GM13977 (cell line): ENCODE results near the gene RER1.

Experiments used
- DNase-seq: peaks from one replicate; pipeline ENCODE4 v3.0.0; 2012; ENCODE audit warnings: low spot score
- CTCF ChIP-seq: IDR thresholded peaks from 2 replicates; pipeline ENCODE4 v1.5.1; 2012; ENCODE audit warnings: mild to moderate bottlenecking, control low read depth; ENCODE audit not compliant: insufficient read depth; ENCODE audit errors: extremely low read depth, missing control alignments
- in situ Hi-C: fragments of 300-500 bp; cut with MboI; formaldehyde crosslinking; loops from one replicate; pipeline ENCODE4 v1.12.0; 2022; ENCODE audit warnings: low sequenced_read_pairs, low pct_unique_long_range_greater_than_20kb, mixed read lengths, inconsistent platforms; ENCODE audit not compliant: unreplicated experiment

RER1 gene

DNA sequence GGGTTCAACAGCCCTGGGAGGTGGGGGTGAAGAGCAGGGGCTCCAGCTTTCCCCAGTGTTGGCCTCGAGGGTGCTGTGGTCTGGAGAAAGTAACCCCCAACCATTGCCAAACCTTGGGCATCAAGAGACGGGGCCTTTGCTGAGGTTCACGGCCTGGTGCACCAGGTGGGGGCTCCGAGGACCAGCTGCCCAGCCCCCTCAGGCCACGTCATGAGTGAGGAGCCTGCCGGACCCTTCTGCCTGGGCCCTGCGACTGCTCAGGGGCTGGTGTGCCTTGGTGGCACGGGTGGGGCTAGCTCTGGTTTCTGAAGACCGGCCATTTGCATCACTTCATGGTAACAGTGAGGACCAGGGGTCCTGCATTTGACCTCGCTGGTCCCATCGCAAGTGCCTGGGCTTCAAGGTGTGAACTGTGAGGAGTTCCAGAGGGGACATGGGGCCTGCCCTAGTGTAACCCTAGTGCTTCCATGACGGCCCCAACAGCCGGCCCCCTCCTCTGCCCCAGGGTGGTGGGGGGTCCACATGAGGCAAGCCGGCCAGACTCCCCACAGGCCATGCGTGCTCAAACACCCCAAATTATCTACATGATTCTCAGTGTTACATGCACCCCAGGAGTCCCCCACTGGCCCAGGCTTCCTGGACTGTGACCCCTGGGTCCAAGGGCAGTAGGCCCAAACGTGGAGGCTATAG is 13.7 kb upstream of the RER1 start:
- no peak for TF ChIP-seq CTCF
- no peak for DNase-seq
- in situ Hi-C loops, result loop anchor here (25.0 kb wide), 1 partner anchor 416 kb away; no protein-coding TSS in a partner anchor

DNA sequence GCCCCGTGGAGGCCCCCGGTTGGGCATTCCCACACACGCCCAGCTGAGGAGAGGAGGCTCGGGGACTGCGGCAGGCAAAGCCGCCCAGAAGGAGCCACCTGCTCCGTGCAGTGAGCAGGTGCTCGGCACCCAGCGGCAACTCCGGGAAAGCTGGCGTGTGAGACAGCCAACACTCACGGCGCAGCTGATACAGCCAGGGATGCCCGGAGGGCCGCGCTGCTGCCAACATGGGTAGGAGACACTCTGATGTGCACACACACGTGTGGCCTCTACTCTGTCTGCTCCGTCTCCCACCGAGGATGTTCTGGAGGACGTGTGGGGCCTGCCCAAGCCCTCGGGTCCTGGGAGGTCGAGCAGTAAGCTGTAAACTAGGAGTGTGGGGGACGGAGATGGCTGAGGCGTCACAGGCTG is 13.2 kb upstream of the RER1 start:
- no peak for TF ChIP-seq CTCF
- in situ Hi-C loops, result loop anchor here (25.0 kb wide), 1 partner anchor 416 kb away; no protein-coding TSS in a partner anchor
- no peak for DNase-seq

- no peak for DNase-seq
- TF ChIP-seq CTCF, result no peak
- in situ Hi-C loops, result loop anchor here (25.0 kb wide), 1 partner anchor 417 kb away; no protein-coding TSS in a partner anchor
Measured at GRCh38 chr1:2378956-2379732, 12.5 kb upstream of the RER1 start.

DNA sequence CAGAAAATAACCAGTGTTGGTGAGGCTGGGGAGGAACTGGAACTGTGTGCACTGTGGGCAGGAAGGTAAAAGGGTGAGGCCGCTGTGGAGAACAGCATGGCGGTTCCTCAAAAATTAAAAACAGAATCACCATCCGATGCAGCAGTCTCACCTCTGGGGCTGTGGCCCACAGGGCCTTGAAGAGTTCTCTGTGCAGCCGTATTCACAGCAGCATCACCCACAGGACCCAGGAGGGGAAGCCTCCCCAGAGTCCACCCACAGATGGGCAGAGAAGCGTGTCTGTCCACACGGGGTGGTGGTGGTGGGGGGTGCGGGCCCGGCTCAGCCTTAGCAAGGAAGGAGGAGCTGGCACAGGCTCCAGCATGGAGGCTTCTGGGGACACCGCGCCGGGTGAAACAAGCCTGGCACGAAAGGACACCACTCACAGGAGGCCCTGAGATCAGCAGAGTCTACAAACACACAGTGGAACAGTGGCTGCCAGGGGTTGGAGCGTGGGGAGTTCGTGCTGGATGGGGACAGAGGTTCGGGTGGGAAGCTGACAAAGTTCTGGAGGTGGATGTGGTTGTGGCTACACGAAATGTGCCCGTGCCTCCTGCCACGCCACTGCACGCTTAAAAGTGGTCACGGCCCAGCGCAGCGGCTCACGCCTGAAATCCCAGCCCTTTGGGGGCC is 11.8 kb upstream of the RER1 start:
- DNase-seq, result no peak
- in situ Hi-C loops, result loop anchor here (25.0 kb wide), 1 partner anchor 418 kb away; no protein-coding TSS in a partner anchor
- no peak for TF ChIP-seq CTCF

DNA sequence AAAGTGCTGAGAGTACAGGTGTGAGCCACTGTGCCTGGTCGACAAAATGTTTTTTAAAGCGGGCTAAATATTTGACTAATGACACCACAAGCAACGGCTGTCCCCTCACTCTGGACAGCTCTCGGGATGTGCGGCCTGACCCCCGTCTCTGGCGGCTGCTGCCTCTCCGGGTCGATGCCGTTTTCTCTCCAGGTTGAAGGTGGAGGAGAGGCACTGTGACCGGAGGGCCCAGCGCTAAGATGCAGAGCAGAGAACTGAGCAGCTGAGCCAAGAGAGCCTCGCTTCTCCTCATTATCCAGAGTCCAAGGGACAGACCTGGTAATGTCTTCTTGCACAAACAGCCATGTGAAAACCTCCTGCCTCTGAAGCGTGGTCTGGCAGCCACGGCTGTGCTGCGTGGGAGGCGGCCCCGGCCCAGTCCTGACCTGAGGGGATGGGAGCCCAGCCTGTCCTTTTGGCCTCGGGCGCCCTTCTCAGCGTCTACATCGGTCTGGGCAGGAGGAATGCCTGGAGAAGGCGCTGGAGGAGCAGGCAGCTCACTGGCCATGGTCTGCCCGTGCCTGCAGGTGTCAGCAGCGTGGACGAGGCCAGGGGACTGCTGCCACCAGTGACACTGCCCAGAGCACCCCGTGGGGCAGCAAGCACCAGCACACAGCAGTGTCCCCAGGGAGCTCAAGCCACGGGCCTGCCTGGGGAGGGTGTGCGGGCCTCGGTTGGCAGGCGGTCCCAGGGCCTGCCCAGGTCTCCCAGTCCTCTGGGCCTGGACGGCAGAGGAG is 10.6 kb upstream of the RER1 start:
- DNase-seq, result no peak
- no peak for TF ChIP-seq CTCF
- in situ Hi-C loops, result loop anchor here (25.0 kb wide), 1 partner anchor 419 kb away; no protein-coding TSS in a partner anchor
